Upper lobe of left lung (tissue), 6 donors: ENCODE results near the gene SLC27A5. TPM values are rescaled to one million over a fixed set of nuclear protein-coding genes. Genes with fewer than 3 reads are reported as not detected.

Source experiments
- ATAC-seq, 2 donors: fragments of 200-7000 bp; cut with Tn5 transposase; one replicate each; pipeline ENCODE4 v1.9.1; 2022; ENCODE audit warnings: mild to moderate bottlenecking in 2 of 2, moderate library complexity in 2 of 2; ENCODE audit not compliant: low FRiP score in 2 of 2
- DNase-seq, 2 donors: peaks; one replicate each; pipeline ENCODE4 v3.0.0-alpha.2; 2019 to 2020
- H3K27ac ChIP-seq, 4 donors: fragments of 200-600 bp; sonication (generic); one replicate each; pipeline ENCODE4 v1.5.1; 2016 to 2019
- H3K27me3 ChIP-seq, 4 donors: fragments of 200-600 bp; sonication (generic); one replicate each; pipeline ENCODE4 v1.5.1; 2017 to 2019
- H3K36me3 ChIP-seq, 4 donors: fragments of 200-600 bp; sonication (generic); one replicate each; pipeline ENCODE4 v1.5.1; 2016 to 2019
- H3K4me1 ChIP-seq, 4 donors: fragments of 200-600 bp; sonication (generic); one replicate each; pipeline ENCODE4 v1.5.1; 2018 to 2019
- H3K4me3 ChIP-seq, 4 donors: fragments of 200-600 bp; sonication (generic); one replicate each; pipeline ENCODE4 v1.5.1; 2017 to 2019; ENCODE audit warnings: mild to moderate bottlenecking in 2 of 4, moderate library complexity in 1 of 4
- H3K9me3 ChIP-seq, 4 donors: fragments of 200-600 bp; sonication (generic); one replicate each; pipeline ENCODE4 v1.5.1; 2018 to 2019
- CTCF ChIP-seq, 6 experiments: fragments of 450-650 bp in 4 of 6; fragments of 200-600 bp in 2 of 6; sonication (generic) in 2 of 6; IDR thresholded peaks; one replicate each; pipeline ENCODE4 v1.5.1; 2016 to 2019; ENCODE audit warnings: antibody characterized with exemption in 6 of 6
- EP300 ChIP-seq, 4 donors: sonication (generic); formaldehyde crosslinking; IDR thresholded peaks; one replicate each; pipeline ENCODE4 v1.5.1; 2017; ENCODE audit warnings: antibody characterized with exemption in 4 of 4, control low read depth in 2 of 4
- POLR2A ChIP-seq, 4 donors: fragments of 450-650 bp; IDR thresholded peaks; one replicate each; pipeline ENCODE4 v1.5.1; 2016 to 2017; ENCODE audit warnings: antibody characterized with exemption in 4 of 4, mild to moderate bottlenecking in 2 of 4
- POLR2AphosphoS5 ChIP-seq, 2 donors: sonication (generic); formaldehyde crosslinking; IDR thresholded peaks; one replicate each; pipeline ENCODE4 v1.5.1; 2017; ENCODE audit warnings: antibody characterized with exemption in 2 of 2
- WGBS, 2 donors: methylation state at CpG; one replicate each; pipeline ENCODE4 v1.1.5; 2017 to 2018; 5-methylcytosine and 5-hydroxymethylcytosine counted together
- total RNA-seq, 6 donors: library from RNA; depleted of rRNA in 4 of 6; stranded (reverse); fragments of >200 nt in 4 of 6; gene quantifications; one replicate each; pipeline versions ENCODE4 v1.1.0 to v1.2.1, GENCODE V29; 2016 to 2021
- donor health status: DM: no; HTN: no; CAD: no; lungs with moderate emphysema.
- donor health status: DM: no; HTN: yes; CAD: no; lungs with severe emphysema.

The SLC27A5 gene
- total RNA-seq, 6 donors from 2014 or later = 1.6 to 12.2 (median 6.9) TPM

- WGBS, 2 donors = 55 to 60% methylated on average over 9 to 10 of the region's 10 CpGs
- no peaks in the 10 kb centered on the region for H3K9me3 ChIP-seq
- DNase-seq = no peak
- TF ChIP-seq POLR2AphosphoS5 (IDR thresholded peaks at IDR 0.05) (no peak), CTCF (IDR thresholded peaks at IDR 0.05) (no peak), POLR2A (IDR thresholded peaks at IDR 0.05) (no peak), EP300 (IDR thresholded peaks at IDR 0.05) (no peak)
- ATAC-seq = no peak
- H3K4me1 ChIP-seq = peaks cover 44 to 63% (median 50%) of the 10 kb centered on the region in 4 donors
- peak overlapping the region in 3 of 4 donors; percentile 71 to 96 (median 83) for H3K4me3 ChIP-seq
- H3K27me3 ChIP-seq = no peaks in the 10 kb centered on the region
- H3K27ac ChIP-seq = peak overlapping the region; percentile 98 to 100 (median 98)
- peaks cover 17 to 37% (median 30%) of the 10 kb centered on the region in 4 donors for H3K36me3 ChIP-seq
Measured at GRCh38 chr19:58556622-58557220, 44.9 kb upstream of the SLC27A5 start.

- peaks cover 41 to 57% (median 45%) of the 10 kb centered on the region in 4 donors for H3K4me1 ChIP-seq
- no peaks in the 10 kb centered on the region for H3K9me3 ChIP-seq
- peak overlapping the region; percentile 24 to 100 (median 96) for H3K27ac ChIP-seq
- H3K27me3 ChIP-seq = no peaks in the 10 kb centered on the region
- TF ChIP-seq CTCF (IDR thresholded peaks at IDR 0.05) = no peak
- no peak for TF ChIP-seq POLR2A (IDR thresholded peaks at IDR 0.05)
- TF ChIP-seq POLR2AphosphoS5 (IDR thresholded peaks at IDR 0.05) = no peak
- no peak for TF ChIP-seq EP300 (IDR thresholded peaks at IDR 0.05)
- WGBS, 2 donors = 81 to 91% methylated on average over 9 to 16 of the region's 16 CpGs
- peak overlapping the region in 1 of 4 donors; percentile 91 for H3K4me3 ChIP-seq
- peaks cover 22 to 43% (median 36%) of the 10 kb centered on the region in 4 donors for H3K36me3 ChIP-seq
- ATAC-seq (no peak), DNase-seq (no peak)
Measured at GRCh38 chr19:58555920-58556621, 44.3 kb upstream of the SLC27A5 start.

- peaks cover 26 to 50% (median 43%) of the 10 kb centered on the region in 4 donors for H3K36me3 ChIP-seq
- H3K4me3 ChIP-seq = peak overlapping the region; percentile 0 to 91 (median 83)
- no peak for DNase-seq
- H3K9me3 ChIP-seq = no peaks in the 10 kb centered on the region
- WGBS, 2 donors = 43 to 58% methylated on average over 3 to 4 of the region's 4 CpGs
- no peak for ATAC-seq
- peak overlapping the region; percentile 92 to 100 (median 95) for H3K27ac ChIP-seq
- TF ChIP-seq POLR2A (IDR thresholded peaks at IDR 0.05) = no peak
- TF ChIP-seq POLR2AphosphoS5 (IDR thresholded peaks at IDR 0.05) = no peak
- TF ChIP-seq EP300 (IDR thresholded peaks at IDR 0.05) = no peak
- TF ChIP-seq CTCF (IDR thresholded peaks at IDR 0.05) = no peak
- peaks cover 41 to 56% (median 45%) of the 10 kb centered on the region in 4 donors for H3K4me1 ChIP-seq
- H3K27me3 ChIP-seq = no peaks in the 10 kb centered on the region
Measured at GRCh38 chr19:58555369-58555885, 43.6 kb upstream of the SLC27A5 start.

GRCh38 chr19:58554494-58555368, 42.9 kb upstream of the SLC27A5 start, which contains the start of gene CHMP2A:
CHMP2A (minus strand) TSS chr19:58555105; CDS start chr19:58554212, 893 bp downstream.
- H3K36me3 ChIP-seq = peaks cover 33 to 57% (median 49%) of the 10 kb centered on the region in 4 donors
- no peaks in the 10 kb centered on the region for H3K27me3 ChIP-seq
- H3K27ac ChIP-seq = peak within 1 kb of the TSS; percentile 92 to 100 (median 95)
- TF ChIP-seq POLR2A (IDR thresholded peaks at IDR 0.05) = peak in 3 of 4 donors; percentile 48 to 85 (median 66)
- TF ChIP-seq CTCF (IDR thresholded peaks at IDR 0.05) = peak in 1 of 6 experiments; percentile 36
- peak in 1 of 4 donors; percentile 30 for TF ChIP-seq EP300 (IDR thresholded peaks at IDR 0.05)
- peak; percentile 88 to 91 for TF ChIP-seq POLR2AphosphoS5 (IDR thresholded peaks at IDR 0.05)
- H3K9me3 ChIP-seq = no peaks in the 10 kb centered on the region
- WGBS, 2 donors = 0 to 1% methylated on average over 35 to 59 of the region's 69 CpGs
- DNase-seq (peak; percentile 98 to 99), ATAC-seq (peak; percentile 73 to 79)
- peak within 1 kb of the TSS; percentile 63 to 91 (median 83) for H3K4me3 ChIP-seq
- peaks cover 38 to 49% (median 39%) of the 10 kb centered on the region in 4 donors for H3K4me1 ChIP-seq
